Uterus (tissue), 2 donors: ENCODE measurements around the gene RTP5.

Source experiments
- POLR2A ChIP-seq, 2 donors: fragments of 450-650 bp; IDR thresholded peaks; one replicate each; pipeline ENCODE4 v1.6.1; 2016; ENCODE audit warnings: antibody characterized with exemption in 2 of 2, mild to moderate bottlenecking in 1 of 2, moderate library complexity in 1 of 2
- TF ChIP-seq, protein P1 (sequence below), 4 experiments: fragments of 200-600 bp in 2 of 4; fragments of 450-650 bp in 2 of 4; sonication (generic) in 2 of 4; IDR thresholded peaks; one replicate each; pipeline ENCODE4 v1.5.1; 2016 to 2019; ENCODE audit warnings: antibody characterized with exemption in 4 of 4, mild to moderate bottlenecking in 2 of 4, moderate library complexity in 1 of 4

GRCh38 chr2:241865957-241866789 lies 3.4 kb upstream of the RTP5 start:
- TF ChIP-seq, protein P1, sequence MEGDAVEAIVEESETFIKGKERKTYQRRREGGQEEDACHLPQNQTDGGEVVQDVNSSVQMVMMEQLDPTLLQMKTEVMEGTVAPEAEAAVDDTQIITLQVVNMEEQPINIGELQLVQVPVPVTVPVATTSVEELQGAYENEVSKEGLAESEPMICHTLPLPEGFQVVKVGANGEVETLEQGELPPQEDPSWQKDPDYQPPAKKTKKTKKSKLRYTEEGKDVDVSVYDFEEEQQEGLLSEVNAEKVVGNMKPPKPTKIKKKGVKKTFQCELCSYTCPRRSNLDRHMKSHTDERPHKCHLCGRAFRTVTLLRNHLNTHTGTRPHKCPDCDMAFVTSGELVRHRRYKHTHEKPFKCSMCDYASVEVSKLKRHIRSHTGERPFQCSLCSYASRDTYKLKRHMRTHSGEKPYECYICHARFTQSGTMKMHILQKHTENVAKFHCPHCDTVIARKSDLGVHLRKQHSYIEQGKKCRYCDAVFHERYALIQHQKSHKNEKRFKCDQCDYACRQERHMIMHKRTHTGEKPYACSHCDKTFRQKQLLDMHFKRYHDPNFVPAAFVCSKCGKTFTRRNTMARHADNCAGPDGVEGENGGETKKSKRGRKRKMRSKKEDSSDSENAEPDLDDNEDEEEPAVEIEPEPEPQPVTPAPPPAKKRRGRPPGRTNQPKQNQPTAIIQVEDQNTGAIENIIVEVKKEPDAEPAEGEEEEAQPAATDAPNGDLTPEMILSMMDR (IDR thresholded peaks at IDR 0.05): no peak
- no peak for TF ChIP-seq POLR2A (IDR thresholded peaks at IDR 0.05)
